WTC11 (cell line): ENCODE results near the gene TKFC. TPM values are rescaled to one million over a fixed set of nuclear protein-coding genes. Genes with fewer than 3 reads are reported as not detected.

Source experiments
- ATAC-seq: fragments of 200-7000 bp; cut with Tn5 transposase; 2 replicates; pipeline ENCODE4 v1.10.0; 2021; ENCODE audit warnings: mild to moderate bottlenecking, moderate library complexity
- CTCF ChIA-PET: fragments of 300-600 bp; sonication (Branson Sonifier 250); formaldehyde crosslinking; loops from one replicate; lab custom pipeline; 2021; ENCODE audit warnings: antibody characterized with exemption; lab: Charles Lee
- POLR2A ChIA-PET: fragments of 350-600 bp; sonication (Branson Sonifier 250); formaldehyde crosslinking; loops from one replicate; lab custom pipeline; 2021; ENCODE audit warnings: antibody characterized with exemption; lab: Charles Lee
- DNase-seq: peaks from one replicate; pipeline ENCODE4 v3.0.0; 2021; ENCODE audit warnings: low spot score
- H3K27ac Mint-ChIP-seq: 2 replicates; pipeline ENCODE4 v1.8.0; 2021; ENCODE audit warnings: mixed read lengths
- H3K27me3 Mint-ChIP-seq: 2 replicates; pipeline ENCODE4 v1.8.0; 2021; ENCODE audit warnings: low read depth, mild to moderate bottlenecking, moderate library complexity, mixed read lengths
- H3K36me3 Mint-ChIP-seq: 2 replicates; pipeline ENCODE4 v1.8.0; 2021; ENCODE audit warnings: mixed read lengths
- H3K4me1 Mint-ChIP-seq: 2 replicates; pipeline ENCODE4 v1.8.0; 2022; ENCODE audit warnings: mixed read lengths
- H3K4me3 Mint-ChIP-seq: 2 replicates; pipeline ENCODE4 v1.8.0; 2021; ENCODE audit warnings: mild to moderate bottlenecking, moderate library complexity, mixed read lengths
- H3K9me3 Mint-ChIP-seq: 2 replicates; pipeline ENCODE4 v1.8.0; 2021; ENCODE audit warnings: mixed read lengths
- CBFB ChIP-seq: sonication (generic); formaldehyde crosslinking; IDR thresholded peaks from 2 replicates; pipeline ENCODE4 v1.8.1; 2022; ENCODE audit warnings: mild to moderate bottlenecking, low read depth, missing genetic modification reagents
- ELF4 ChIP-seq: sonication (generic); formaldehyde crosslinking; IDR thresholded peaks from 2 replicates; pipeline ENCODE4 v1.8.1; 2022; ENCODE audit warnings: low read depth, mild to moderate bottlenecking, moderate library complexity, missing genetic modification reagents
- EMX1 ChIP-seq: fragments of 250-450 bp; sonication (Bioruptor Pico); IDR thresholded peaks from 2 replicates; pipeline ENCODE4 v1.8.0; 2021; ENCODE audit warnings: mild to moderate bottlenecking
- FOXP1 ChIP-seq: sonication (generic); formaldehyde crosslinking; IDR thresholded peaks from 2 replicates; pipeline ENCODE4 v1.8.0; 2022; ENCODE audit warnings: missing genetic modification reagents, mild to moderate bottlenecking, moderate library complexity, borderline replicate concordance
- GABPB1 ChIP-seq: sonication (generic); formaldehyde crosslinking; IDR thresholded peaks from 2 replicates; pipeline ENCODE4 v1.8.1; 2023; ENCODE audit warnings: mild to moderate bottlenecking, missing genetic modification reagents
- GTF2I ChIP-seq: fragments of 250-450 bp; sonication (Bioruptor Pico); conservative IDR thresholded peaks from 2 replicates; pipeline ENCODE4 v1.4.0; 2021; ENCODE audit warnings: mild to moderate bottlenecking
- JAZF1 ChIP-seq: fragments of 250-450 bp; sonication (Bioruptor Pico); IDR thresholded peaks from 2 replicates; pipeline ENCODE4 v1.9.0; 2021; ENCODE audit warnings: moderate library complexity, mild to moderate bottlenecking, inconsistent platforms
- NFATC4 ChIP-seq: fragments of 250-450 bp; sonication (Bioruptor Pico); IDR thresholded peaks from 2 replicates; pipeline ENCODE4 v1.9.0; 2021; ENCODE audit warnings: mild to moderate bottlenecking
- NR1H2 ChIP-seq: sonication (generic); formaldehyde crosslinking; IDR thresholded peaks from 2 replicates; pipeline ENCODE4 v1.9.0; 2021; ENCODE audit warnings: mild to moderate bottlenecking, moderate library complexity, missing genetic modification reagents
- NR2C2 ChIP-seq: sonication (generic); formaldehyde crosslinking; IDR thresholded peaks from 2 replicates; pipeline ENCODE4 v1.8.0; 2022; ENCODE audit warnings: mild to moderate bottlenecking, missing genetic modification reagents
- TCF7 ChIP-seq: sonication (generic); formaldehyde crosslinking; IDR thresholded peaks from 2 replicates; pipeline ENCODE4 v1.8.0; 2022; ENCODE audit warnings: mild to moderate bottlenecking, low read depth, missing genetic modification reagents, moderate library complexity
- TEAD1 ChIP-seq: sonication (generic); formaldehyde crosslinking; IDR thresholded peaks from 2 replicates; pipeline ENCODE4 v1.8.0; 2022; ENCODE audit warnings: mild to moderate bottlenecking, missing genetic modification reagents
- ZNF138 ChIP-seq: sonication (generic); formaldehyde crosslinking; conservative IDR thresholded peaks from 2 replicates; pipeline ENCODE4 v1.8.1; 2022; ENCODE audit warnings: mild to moderate bottlenecking, moderate library complexity, missing genetic modification reagents
- ZNF232 ChIP-seq: sonication (generic); formaldehyde crosslinking; IDR thresholded peaks from 2 replicates; pipeline ENCODE4 v1.8.0; 2022; ENCODE audit warnings: mild to moderate bottlenecking, missing genetic modification reagents
- ZNF317 ChIP-seq: sonication (generic); formaldehyde crosslinking; IDR thresholded peaks from 2 replicates; pipeline ENCODE4 v1.8.1; 2023; ENCODE audit warnings: low read depth, mild to moderate bottlenecking, moderate library complexity, missing genetic modification reagents, borderline replicate concordance
- ZNF416 ChIP-seq: fragments of 250-450 bp; sonication (Bioruptor Pico); IDR thresholded peaks from 2 replicates; pipeline ENCODE4 v1.9.0; 2021; ENCODE audit warnings: mild to moderate bottlenecking, inconsistent platforms
- ZNF671 ChIP-seq: fragments of 250-450 bp; sonication (Bioruptor Pico); IDR thresholded peaks from 2 replicates; pipeline ENCODE4 v1.8.0; 2021; ENCODE audit warnings: mild to moderate bottlenecking
- total RNA-seq: library from RNA; stranded (reverse); gene quantifications from 3 replicates; pipeline ENCODE4 v1.2.3, GENCODE V29; 2021
- TF ChIP-seq, protein P1 (sequence below): sonication (generic); formaldehyde crosslinking; IDR thresholded peaks from 2 replicates; pipeline ENCODE4 v1.8.1; 2023; ENCODE audit warnings: mild to moderate bottlenecking, missing genetic modification reagents, borderline replicate concordance
- TF ChIP-seq, protein P2 (sequence below): sonication (generic); formaldehyde crosslinking; IDR thresholded peaks from 2 replicates; pipeline ENCODE4 v1.8.1; 2022; ENCODE audit warnings: missing genetic modification reagents, borderline replicate concordance
- TF ChIP-seq, protein P3 (sequence below): sonication (generic); formaldehyde crosslinking; IDR thresholded peaks from 2 replicates; pipeline ENCODE4 v1.8.0; 2022; ENCODE audit warnings: missing genetic modification reagents
- TF ChIP-seq, protein P4 (sequence below): fragments of 250-450 bp; sonication (Bioruptor Pico); IDR thresholded peaks from 2 replicates; pipeline ENCODE4 v2.1.2; 2022; ENCODE audit warnings: mild to moderate bottlenecking, moderate library complexity
- TF ChIP-seq, protein P5 (sequence below): fragments of 250-450 bp; sonication (Bioruptor Pico); IDR thresholded peaks from 2 replicates; pipeline ENCODE4 v1.9.0; 2021; ENCODE audit warnings: mild to moderate bottlenecking

The TKFC gene
- total RNA-seq, 1 experiment from 2014 or later, result 86.8 TPM

DNA sequence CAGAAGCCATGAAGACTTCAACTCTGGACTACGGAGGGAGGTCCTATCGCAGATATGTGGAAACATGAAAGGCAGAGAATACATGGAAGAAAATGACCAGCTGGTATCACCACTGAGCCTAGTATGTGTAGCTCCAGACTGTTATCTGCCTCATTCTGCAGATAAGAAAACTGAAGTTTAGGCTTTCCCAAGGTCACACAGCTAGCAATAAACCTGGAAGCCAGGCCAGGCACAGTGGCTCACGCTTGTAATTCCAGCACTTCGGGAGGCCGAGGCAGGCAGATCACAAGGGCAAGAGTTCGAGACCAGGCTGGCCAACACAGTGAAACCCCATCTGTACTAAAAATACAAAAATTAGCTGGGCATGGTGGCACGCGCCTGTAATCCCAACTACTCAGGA, 22.3 kb upstream of the TKFC start (continued):
- TF ChIP-seq, protein P1, sequence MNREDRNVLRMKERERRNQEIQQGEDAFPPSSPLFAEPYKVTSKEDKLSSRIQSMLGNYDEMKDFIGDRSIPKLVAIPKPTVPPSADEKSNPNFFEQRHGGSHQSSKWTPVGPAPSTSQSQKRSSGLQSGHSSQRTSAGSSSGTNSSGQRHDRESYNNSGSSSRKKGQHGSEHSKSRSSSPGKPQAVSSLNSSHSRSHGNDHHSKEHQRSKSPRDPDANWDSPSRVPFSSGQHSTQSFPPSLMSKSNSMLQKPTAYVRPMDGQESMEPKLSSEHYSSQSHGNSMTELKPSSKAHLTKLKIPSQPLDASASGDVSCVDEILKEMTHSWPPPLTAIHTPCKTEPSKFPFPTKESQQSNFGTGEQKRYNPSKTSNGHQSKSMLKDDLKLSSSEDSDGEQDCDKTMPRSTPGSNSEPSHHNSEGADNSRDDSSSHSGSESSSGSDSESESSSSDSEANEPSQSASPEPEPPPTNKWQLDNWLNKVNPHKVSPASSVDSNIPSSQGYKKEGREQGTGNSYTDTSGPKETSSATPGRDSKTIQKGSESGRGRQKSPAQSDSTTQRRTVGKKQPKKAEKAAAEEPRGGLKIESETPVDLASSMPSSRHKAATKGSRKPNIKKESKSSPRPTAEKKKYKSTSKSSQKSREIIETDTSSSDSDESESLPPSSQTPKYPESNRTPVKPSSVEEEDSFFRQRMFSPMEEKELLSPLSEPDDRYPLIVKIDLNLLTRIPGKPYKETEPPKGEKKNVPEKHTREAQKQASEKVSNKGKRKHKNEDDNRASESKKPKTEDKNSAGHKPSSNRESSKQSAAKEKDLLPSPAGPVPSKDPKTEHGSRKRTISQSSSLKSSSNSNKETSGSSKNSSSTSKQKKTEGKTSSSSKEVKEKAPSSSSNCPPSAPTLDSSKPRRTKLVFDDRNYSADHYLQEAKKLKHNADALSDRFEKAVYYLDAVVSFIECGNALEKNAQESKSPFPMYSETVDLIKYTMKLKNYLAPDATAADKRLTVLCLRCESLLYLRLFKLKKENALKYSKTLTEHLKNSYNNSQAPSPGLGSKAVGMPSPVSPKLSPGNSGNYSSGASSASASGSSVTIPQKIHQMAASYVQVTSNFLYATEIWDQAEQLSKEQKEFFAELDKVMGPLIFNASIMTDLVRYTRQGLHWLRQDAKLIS (CRISPR knock-in tag), result no peak

DNA sequence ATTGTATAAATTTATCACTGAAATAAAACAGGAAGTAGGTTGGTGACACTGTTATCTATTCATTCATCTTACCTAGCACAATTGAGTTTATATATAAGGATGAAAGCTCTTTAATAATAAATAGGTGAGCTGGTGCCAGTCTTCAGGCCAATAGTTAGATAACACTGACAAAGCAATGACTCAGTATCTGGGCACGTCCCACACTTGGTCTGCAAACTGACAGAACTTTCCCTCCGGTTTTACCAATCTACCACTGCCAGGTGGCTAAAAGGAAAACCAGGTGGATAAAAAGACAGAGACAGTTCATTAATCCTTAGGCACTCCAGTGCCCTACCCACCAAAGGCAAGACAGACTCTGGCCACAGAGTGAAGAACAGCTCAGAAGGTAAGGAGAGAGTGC, 17.8 kb upstream of the TKFC start:
- ATAC-seq (no peak), DNase-seq (no peak)
- ChIA-PET CTCF (interaction anchor here (0.7 kb wide), 1 partner anchor 1024 kb away, joined by 3 read pairs; no protein-coding TSS in a partner anchor), POLR2A (no interaction called here)
- H3K9me3 Mint-ChIP-seq, result no peaks in the 10 kb centered on the region
- H3K27me3 Mint-ChIP-seq, result no peaks in the 10 kb centered on the region
- H3K36me3 Mint-ChIP-seq, result peaks cover 63% of the 10 kb centered on the region
- no peak for TF ChIP-seq FOXP1
- TF ChIP-seq TCF7 (CRISPR knock-in tag), result no peak
- TF ChIP-seq TEAD1 (CRISPR knock-in tag), result no peak
- TF ChIP-seq, protein P2, sequence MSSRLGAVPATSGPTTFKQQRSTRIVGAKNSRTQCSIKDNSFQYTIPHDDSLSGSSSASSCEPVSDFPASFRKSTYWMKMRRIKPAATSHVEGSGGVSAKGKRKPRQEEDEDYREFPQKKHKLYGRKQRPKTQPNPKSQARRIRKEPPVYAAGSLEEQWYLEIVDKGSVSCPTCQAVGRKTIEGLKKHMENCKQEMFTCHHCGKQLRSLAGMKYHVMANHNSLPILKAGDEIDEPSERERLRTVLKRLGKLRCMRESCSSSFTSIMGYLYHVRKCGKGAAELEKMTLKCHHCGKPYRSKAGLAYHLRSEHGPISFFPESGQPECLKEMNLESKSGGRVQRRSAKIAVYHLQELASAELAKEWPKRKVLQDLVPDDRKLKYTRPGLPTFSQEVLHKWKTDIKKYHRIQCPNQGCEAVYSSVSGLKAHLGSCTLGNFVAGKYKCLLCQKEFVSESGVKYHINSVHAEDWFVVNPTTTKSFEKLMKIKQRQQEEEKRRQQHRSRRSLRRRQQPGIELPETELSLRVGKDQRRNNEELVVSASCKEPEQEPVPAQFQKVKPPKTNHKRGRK (CRISPR knock-in tag), result no peak
- no peak for TF ChIP-seq ZNF671
- no peak for TF ChIP-seq GABPB1 (CRISPR knock-in tag)
- no peak for TF ChIP-seq ZNF317 (CRISPR knock-in tag)
- TF ChIP-seq, protein P3, sequence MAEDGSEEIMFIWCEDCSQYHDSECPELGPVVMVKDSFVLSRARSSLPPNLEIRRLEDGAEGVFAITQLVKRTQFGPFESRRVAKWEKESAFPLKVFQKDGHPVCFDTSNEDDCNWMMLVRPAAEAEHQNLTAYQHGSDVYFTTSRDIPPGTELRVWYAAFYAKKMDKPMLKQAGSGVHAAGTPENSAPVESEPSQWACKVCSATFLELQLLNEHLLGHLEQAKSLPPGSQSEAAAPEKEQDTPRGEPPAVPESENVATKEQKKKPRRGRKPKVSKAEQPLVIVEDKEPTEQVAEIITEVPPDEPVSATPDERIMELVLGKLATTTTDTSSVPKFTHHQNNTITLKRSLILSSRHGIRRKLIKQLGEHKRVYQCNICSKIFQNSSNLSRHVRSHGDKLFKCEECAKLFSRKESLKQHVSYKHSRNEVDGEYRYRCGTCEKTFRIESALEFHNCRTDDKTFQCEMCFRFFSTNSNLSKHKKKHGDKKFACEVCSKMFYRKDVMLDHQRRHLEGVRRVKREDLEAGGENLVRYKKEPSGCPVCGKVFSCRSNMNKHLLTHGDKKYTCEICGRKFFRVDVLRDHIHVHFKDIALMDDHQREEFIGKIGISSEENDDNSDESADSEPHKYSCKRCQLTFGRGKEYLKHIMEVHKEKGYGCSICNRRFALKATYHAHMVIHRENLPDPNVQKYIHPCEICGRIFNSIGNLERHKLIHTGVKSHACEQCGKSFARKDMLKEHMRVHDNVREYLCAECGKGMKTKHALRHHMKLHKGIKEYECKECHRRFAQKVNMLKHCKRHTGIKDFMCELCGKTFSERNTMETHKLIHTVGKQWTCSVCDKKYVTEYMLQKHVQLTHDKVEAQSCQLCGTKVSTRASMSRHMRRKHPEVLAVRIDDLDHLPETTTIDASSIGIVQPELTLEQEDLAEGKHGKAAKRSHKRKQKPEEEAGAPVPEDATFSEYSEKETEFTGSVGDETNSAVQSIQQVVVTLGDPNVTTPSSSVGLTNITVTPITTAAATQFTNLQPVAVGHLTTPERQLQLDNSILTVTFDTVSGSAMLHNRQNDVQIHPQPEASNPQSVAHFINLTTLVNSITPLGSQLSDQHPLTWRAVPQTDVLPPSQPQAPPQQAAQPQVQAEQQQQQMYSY (CRISPR knock-in tag), result no peak
- TF ChIP-seq ZNF138 (CRISPR knock-in tag), result no peak
- no peaks in the 10 kb centered on the region for H3K4me1 Mint-ChIP-seq
- no peak overlapping the region for H3K4me3 Mint-ChIP-seq
- H3K27ac Mint-ChIP-seq, result no peak overlapping the region

DNA sequence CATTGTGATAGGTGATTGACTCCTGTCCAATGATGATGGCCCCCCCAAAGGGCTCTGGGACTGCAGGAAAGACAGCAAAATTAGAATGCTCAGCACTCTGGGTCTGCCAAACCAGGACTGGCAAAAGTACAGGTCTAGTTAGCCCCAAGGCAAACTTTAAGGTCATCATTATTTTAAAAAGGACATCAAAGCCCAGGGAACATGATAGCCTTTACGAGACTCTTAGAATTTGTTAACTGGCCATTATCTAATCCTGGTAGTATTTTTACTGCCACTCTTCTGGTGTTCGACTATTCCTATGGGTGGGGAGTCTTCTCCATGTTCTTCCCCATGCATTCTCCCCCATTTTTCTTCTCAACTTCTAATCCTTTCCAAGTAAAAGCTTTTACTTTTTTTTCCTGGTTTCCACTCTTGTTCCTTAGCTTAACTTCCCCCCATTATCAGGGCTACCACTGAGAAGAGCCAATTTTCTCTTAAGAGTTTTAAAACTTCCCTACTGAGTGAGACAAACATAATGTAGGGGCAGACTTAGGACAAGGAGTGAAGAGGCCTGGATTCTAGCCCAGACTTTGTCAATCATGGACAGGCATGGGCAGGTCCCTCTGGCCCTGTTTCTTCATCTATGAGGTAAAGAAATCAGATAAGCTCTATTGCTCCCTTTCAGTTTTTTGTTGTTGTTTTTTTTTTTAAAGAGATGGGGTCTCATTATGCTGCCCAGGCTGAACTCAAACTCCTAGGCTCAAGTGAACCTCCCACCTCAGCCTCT, 7.2 kb upstream of the TKFC start:
- ChIA-PET POLR2A (interaction anchor here (0.5 kb wide), 2 partner anchors 93 to 101 kb away, joined by 3 to 5 read pairs; no protein-coding TSS in a partner anchor), CTCF (no interaction called here)
- Mint-ChIP-seq H3K9me3 (no peaks in the 10 kb centered on the region), H3K4me3 (no peak overlapping the region), H3K27me3 (no peaks in the 10 kb centered on the region), H3K36me3 (peaks cover 74% of the 10 kb centered on the region), H3K27ac (no peak overlapping the region; the same call in 1 of the 2 replicates), H3K4me1 (no peaks in the 10 kb centered on the region; the same call in 1 of the 2 replicates)
- ATAC-seq (no peak), DNase-seq (no peak)
- TF ChIP-seq, protein P4, sequence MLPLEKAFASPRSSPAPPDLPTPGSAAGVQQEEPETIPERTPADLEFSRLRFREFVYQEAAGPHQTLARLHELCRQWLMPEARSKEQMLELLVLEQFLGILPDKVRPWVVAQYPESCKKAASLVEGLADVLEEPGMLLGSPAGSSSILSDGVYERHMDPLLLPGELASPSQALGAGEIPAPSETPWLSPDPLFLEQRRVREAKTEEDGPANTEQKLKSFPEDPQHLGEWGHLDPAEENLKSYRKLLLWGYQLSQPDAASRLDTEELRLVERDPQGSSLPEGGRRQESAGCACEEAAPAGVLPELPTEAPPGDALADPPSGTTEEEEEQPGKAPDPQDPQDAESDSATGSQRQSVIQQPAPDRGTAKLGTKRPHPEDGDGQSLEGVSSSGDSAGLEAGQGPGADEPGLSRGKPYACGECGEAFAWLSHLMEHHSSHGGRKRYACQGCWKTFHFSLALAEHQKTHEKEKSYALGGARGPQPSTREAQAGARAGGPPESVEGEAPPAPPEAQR (CRISPR knock-in tag), result no peak
- TF ChIP-seq ELF4 (CRISPR knock-in tag) (no peak), EMX1 (CRISPR knock-in tag) (no peak), NFATC4 (CRISPR knock-in tag) (no peak), GTF2I (CRISPR knock-in tag) (no peak), TCF7 (CRISPR knock-in tag) (no peak), CBFB (no peak), GABPB1 (CRISPR knock-in tag) (no peak), JAZF1 (CRISPR knock-in tag) (no peak), NR1H2 (CRISPR knock-in tag) (no peak), ZNF416 (CRISPR knock-in tag) (no peak), NR2C2 (CRISPR knock-in tag) (no peak), ZNF232 (no peak), ZNF671 (no peak)
- TF ChIP-seq, protein P5, sequence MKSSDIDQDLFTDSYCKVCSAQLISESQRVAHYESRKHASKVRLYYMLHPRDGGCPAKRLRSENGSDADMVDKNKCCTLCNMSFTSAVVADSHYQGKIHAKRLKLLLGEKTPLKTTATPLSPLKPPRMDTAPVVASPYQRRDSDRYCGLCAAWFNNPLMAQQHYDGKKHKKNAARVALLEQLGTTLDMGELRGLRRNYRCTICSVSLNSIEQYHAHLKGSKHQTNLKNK (CRISPR knock-in tag), result no peak
